Eye (tissue), 1 donor: ENCODE data around the gene ROR1.

Experiments
- DNase-seq: peaks from one replicate; pipeline ENCODE4 v3.0.0-alpha.2; 2015

Gene ROR1

DNA sequence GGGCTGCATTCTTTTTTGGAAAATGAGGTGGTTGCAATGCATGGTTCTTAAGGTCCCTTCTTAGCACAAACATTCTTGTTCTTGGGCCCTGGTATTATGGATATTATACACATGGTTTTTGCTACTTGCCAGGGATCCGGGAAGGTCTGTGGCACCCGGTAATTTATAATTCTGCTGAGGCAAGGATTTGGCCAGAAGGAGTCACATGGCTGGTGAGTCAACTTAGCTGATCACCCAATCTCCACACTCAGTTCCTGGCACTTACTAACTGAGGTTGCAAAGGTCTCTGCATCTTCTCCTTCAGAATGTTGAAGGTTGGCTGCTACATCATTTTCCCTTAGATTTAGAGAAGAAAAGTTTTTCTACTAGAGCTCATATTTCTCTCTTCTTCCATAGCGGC lies 112.5 kb downstream of the ROR1 start:
- no peak for DNase-seq

DNA sequence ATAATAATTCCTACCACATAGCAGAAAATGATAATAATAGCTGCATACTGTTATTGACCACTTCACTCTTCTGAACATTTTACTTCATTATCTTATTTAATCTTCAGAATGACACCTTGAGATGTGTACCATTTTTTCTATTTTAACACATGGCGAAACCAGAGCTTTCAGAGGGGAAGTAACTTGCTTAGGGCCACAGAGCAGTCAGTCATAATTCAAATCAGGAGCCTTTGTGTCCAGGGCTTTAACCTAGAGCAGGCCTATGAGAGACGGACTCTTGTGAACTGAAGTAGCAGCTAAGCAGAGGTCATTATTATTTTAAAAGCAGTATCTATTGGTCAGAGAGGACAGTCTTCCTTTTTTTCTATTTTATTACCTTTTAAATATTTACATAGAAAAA lies 114.0 kb downstream of the ROR1 start:
- no peak for DNase-seq

DNA sequence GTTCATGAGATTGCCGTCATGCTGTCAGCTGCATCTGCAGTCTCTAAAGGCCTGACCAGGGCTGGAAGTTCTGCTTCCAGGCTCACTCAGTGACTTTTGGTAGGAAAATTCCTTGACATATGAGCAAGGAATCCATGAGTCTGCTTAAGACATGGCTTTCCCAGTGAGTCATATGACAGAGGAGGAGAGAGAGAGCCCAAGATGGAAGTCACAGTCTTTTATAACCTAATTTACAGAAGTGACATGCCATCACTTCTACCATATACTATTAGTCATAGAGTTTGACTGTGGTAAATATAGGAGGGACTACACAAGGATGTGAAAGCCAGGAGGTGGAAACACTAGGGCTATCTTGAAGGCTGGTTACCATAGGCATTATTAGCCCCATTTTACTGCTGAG lies 115.2 kb downstream of the ROR1 start:
- DNase-seq, result no peak

DNA sequence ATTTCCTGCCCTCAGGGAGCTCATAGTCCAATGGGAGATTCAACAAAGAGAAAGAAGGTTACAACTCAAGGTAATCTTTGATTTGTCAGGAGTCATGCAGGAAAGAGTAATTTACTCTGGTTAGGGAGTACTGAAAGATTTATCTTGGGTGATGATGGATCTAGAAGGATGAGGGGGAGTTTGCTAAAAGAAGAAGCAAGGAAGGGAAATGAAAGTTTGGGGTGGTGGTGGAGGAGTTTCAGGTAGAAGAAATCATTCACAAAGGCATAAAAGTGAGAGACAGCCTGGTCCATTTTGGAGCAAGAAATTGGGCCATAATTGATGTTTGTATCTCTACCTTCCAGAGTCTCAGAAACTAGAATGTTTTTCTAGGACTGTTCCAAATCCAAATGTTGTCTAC lies 116.7 kb downstream of the ROR1 start:
- DNase-seq, result no peak

DNA sequence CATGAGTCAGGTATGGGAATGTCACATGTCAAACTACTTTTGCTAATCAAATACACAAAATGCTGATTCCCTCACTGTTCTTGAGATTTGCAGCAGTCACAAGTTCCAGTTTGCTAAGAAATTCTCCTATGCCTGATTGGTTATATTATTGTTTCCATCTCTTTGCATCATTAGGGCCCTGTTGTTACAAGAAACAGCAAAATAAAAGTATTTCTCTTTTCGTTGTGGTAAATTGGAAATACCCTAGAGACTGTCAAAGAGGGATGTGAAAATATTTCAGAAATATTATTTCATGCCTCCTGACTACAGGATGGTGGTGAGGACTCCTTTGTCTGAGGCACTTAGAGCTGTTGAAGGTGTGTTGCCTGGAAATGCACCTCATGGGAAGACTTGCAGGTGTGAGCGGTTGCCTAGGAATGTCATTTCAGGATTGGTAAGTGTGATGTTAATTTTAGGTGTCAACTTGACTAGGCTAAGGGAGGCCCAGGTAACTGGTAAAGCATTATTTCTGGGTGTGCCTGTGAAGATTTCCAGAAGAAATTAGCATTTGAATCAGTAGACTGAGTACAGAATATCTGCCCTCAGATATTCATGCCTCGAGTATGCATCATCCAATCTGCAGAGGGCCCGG lies 117.4 kb downstream of the ROR1 start:
- DNase-seq, result no peak

DNA sequence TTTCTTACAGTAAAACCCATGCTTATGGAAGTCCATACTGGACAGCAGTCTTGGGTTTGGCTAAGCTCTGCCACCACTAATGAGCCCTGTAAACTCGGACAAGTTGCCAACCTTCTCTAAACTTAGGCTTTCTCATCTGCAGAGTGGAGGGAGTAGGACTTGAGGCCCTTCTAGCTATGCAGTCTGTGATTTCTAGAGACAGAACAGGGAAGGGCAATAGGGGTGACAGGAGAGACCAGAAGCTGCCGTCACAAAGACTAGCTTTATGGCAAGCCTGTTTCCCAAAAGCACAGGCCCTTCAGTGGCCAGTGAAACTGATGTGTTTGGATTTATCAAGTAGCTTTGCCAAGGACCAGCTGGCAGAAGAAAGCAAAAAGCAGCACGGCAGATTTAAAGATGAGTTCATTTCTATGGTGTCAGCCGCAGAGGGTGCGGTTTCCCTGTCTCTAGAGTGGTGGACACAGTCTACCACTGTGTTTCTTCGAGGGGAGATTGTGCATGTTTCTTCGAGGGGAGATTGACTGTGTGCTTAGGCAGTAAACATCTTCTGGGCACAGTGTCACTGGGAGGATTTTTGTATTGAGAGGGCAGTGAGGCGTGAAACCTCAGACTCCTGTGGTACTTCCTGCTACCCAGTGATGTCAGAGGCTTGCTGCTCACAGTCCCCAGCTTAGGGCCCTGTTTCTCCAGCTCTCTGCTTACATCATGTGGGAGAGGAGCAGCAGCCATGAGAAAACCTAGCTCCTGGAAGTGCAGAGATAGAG lies 119.0 kb downstream of the ROR1 start:
- peak; percentile 84 for DNase-seq

DNA sequence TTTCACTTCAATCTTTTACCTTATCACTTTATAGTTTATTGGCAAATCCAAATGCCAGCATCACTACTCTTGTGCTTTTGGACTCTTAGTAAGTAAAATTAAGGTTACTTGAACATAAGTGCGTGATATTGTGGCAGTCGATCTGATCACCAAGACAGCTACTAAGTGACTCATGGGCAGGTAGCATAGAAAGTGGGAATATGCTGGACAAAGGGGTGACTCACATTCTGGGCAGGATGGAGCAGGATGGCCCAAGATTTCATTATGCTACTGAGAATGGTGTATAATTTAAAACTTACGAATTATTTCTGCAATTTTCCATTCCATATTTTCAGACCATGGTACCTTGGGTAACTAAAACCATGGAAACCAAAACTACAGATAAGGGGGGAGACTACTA lies 120.2 kb downstream of the ROR1 start:
- DNase-seq, result no peak

DNA sequence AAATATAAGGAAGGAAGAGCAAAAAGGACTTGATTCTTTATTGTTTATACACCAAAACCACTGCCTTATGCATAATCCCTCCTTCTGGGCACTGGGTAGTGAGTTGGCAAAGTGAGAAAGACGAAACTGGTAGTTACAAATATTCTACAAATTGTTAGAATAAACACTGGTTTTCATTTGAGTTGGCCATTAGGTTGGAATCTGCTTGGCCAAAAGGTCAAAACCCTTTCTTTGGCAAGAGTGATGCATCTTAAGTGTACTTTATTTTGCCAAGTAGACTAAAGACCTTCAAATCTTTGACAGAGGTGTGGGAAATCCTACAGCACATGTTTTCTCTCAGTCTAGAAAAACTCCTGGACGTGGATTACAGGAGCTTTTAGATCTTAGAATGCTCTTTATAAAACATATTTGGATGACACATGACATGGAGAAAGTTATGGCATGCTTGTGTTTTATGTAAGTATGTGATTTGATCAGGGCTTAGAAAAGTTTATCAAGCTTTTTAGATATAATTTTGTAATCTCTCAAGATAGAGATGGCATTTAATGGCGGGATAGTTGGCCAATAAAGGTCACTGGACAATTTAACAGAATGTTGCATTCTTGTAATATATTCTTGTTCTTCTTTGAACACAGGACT lies 120.9 kb downstream of the ROR1 start:
- no peak for DNase-seq

DNA sequence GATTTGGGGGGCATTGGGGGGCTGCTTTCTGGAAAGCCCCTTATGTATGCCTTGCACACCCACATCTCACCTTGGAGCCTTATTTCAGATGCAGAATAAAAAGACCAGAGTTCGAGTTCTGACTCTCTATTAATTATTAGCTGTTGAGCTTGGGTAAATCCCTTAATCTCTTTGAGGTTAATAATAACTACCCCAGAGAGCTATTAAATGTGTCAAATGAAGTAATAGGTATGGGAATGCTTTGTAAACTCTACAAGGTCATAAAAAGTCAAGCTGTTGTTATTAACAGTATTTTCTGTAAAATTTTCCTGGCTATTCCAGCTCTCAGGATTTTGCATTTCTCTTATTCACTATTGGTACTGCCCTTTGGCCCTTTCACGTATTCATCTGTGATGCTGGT lies 122.9 kb downstream of the ROR1 start:
- no peak for DNase-seq

DNA sequence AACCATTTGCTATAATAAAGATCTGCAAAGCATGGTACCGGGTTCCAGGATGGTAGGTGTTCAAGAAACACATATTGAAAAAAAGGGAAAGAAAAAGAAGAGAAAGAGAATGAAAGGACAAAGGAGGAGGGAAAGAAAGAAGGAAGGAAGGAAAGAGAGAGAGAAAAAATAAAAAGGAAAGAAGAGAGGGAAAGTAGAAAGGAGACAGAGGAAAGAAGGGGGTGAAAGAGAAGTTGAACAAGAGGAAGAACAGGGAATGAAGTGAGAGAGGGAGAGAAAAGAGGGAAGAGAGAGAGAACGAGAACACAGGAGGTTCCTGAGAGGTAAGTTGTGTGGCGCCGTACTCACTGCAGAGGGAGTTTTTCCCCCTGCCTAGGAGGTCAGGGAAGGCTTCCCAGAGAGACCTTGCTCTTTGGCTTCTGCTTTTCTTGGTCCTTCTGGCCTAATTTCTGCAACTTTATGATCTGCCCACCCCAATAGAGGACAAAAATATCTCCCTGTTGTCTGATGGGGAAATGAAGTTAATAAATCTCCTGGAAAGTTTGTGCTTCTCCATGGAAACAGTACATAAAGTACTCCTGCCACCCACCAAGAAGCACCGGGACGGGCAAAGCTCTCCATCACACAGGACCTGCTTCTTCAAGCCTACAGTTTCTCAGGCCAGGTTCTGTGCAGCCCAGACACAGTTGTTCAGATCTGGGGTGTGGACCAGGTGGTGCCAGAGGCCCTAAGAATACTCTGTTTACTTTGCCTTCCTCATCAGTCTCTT lies 124.8 kb downstream of the ROR1 start:
- no peak for DNase-seq

DNA sequence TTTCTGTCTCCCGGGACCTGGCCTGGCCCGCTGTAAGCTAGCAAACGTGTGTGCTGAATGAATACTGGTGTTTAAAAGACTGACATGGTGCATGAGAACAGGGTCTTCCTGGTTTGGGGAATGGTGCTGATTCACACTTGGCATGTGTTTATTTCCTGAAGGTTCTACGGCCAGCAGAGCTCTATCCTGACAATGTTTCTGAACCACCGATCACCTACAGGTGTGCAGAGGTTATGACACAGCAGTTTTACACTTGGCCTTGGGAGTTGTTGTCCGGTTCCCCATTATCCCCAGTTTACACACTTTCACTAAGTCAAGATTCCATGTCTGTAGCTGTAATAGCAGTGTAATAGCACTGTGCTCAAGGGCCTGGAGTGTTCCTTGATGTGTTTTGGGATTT lies 127.3 kb downstream of the ROR1 start:
- DNase-seq, result no peak

DNA sequence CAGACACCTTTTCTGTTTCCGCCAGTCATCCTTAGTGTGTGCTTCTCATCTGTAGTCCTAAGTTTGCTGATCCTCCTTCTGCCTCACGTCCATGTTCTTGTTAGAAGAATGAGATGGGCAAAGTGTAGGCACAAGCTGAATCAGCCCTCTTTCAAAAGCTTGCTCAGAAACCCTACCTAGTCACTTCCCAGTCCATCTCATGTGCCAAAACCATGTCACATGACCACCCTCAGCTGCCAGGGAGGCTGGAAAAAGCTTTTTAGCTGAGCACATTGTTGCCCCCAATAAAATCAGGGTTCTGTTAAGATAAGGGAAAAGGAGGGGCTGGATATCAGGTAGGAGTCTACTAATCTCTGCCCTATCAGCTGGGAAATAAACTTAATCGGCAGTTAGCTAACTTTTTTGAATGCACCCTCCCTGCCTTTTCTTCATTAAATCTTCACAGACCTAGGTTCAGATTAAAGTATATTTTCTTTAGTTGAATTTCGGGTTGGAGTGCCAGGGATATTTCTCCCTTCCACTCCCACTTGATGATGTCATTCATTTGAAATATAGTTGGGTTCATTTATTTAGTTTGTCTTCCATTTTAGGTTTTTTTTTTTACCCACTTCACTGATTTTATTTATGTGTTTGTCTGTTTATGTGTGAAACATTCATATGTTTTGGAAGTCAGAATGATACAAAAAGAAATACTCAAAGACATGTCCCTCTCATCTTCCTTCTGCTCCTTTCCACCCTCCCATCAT lies 129.2 kb downstream of the ROR1 start:
- DNase-seq, result no peak

DNA sequence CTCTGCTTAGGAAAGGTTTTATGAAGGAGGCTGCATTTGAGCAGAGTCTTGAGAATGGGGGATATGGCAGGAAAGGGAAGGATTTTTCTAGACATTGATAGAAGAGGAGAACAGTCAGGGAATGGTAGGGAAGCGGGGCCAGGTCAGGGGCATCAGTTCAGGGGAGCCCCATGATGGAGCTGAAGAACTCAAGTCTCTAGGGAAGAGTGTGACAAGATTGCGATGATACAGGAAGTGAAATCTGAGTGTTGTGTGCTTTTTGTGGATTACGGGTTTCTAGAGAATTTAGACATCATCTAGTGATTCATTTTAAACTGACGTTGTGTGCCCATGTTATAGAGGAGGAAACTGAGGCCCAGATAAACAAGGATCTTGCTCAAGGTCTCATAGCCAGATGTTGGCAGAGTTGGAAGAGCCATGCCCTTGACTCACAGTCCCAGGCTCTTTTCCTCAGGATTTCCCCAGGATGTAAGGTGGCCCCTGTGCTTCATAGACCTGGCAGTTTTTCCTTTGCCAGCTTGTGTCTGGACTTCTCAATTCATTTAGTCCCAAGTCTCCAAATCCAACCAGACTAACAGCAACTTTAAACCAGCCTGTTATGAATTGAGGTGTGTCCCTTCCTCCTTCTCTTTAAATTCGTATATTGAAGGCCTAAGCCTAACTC lies 130.3 kb downstream of the ROR1 start:
- DNase-seq, result no peak

DNA sequence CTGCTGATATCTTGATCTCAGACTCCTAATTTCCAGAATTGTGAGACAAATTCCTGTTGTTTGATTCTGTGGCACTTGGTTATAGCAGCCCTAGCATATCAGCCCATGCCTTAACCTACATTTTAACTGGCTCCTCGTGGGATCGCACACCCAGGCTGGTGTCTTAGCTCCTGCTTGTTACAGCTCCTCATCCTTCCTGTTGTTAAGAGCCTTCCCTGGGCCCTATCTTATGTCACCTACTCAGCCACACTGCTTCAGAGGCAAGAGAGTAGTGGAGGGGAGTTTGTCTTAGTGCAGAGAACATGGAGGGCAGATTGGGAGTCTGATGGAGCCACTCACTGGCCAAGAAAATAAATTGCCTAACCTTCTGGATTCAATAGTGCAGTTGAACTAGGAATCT lies 131.0 kb downstream of the ROR1 start:
- DNase-seq, result no peak

DNA sequence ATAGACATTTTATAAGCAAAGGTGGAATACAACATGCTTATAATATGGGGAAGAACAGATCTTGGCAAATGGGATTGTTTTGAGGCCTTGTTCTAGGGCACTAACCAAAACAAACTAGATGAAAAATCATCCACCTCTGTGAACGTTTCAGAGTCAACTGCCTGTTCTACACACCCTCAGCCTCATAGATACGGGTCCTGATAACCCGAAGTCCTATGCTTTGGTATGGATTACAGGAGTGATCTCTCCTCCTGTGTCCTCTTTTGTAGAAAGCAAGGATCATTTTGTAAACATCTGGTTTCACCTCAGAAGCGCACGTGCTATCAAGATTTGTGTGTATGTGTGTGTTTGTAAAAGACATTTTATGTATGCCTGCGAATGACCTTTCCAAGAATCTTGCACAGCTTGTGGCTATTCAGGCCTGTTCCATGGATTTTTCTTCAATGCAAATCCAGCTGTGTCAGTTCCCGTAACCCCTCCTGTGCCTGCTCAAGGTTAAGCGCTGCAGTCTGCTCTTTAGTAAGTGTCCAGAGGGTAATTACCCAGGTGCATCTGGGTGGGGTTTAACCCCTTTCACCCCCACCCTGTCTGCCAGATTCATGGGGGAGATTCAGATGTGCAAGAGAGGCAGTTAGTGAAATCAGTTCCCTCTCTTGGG lies 132.4 kb downstream of the ROR1 start:
- DNase-seq, result peak; percentile 63

DNA sequence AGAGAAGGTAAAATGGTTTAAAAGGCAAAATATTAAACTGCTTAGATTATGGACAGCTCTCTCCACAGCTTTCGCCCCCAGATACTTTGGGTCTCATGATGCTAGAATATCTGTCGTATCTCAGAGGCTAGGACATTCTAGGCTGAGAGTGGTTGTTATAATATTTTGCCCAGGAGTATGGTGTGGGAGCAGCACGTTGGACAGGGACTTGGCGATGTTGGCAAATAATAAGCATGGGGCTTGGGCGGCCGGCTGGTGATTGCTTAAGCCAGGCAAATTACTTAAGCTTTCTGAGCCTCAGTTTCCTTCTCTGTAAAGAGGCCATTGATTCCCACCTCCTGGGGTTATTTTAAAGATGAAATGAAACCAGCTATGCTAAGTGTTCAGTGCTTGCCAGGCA lies 133.2 kb downstream of the ROR1 start:
- no peak for DNase-seq

DNA sequence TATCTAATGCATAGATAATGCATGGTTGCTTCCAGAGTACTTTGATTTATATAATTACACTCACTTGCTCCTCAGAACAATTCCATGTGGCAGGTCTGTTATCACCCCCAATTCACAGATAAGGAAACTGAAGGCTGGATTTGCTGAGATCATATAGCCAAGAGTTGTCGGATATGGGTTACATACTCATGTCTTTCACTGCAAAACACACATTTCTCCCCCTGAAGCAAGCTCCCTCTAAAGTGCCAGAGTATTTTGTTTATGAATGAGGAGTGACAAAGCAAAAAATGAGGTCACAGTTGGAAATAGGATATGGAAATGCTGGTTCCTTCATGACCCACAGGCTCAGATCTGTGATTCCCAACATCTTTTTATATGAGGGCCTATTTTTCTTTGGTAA lies 134.2 kb downstream of the ROR1 start:
- DNase-seq, result no peak

DNA sequence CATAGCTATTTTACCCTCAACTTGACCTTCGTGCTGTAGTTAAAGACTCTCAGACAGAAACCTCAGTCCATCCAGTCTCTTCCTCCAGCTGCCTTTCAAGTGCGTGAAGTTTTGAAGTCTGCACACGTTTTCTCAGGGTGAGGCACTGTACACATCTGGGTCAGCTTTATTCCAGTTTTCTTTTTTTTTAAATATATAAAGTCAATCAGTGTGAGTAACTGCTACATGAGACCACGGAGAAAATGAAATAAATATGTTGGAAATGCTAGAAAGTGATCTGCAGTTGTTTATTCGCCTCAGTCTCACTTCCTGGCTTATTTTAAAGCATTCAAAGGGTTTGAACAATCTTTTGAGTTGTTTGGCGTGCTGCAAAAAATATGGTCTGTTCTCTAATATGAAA lies 135.7 kb downstream of the ROR1 start:
- DNase-seq, result peak; percentile 34

DNA sequence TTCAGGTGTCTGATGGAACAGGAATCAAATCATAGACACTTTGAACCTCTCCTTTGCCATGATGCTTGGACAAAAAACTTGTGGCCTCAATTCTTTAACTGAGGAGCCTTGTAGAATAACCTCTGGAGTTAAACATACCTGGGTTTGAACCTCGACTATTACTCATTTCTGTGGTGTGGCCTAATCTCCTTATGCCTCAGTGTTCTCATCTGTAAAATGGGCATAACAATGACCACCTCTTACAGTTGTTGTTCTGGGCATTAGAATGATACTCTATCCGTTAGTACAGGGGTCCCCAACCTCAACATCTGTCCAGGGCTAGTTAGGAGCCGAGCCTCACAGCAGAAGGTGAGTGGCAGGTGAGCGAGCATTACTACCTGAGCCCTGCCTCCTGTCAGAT lies 137.2 kb downstream of the ROR1 start:
- no peak for DNase-seq

DNA sequence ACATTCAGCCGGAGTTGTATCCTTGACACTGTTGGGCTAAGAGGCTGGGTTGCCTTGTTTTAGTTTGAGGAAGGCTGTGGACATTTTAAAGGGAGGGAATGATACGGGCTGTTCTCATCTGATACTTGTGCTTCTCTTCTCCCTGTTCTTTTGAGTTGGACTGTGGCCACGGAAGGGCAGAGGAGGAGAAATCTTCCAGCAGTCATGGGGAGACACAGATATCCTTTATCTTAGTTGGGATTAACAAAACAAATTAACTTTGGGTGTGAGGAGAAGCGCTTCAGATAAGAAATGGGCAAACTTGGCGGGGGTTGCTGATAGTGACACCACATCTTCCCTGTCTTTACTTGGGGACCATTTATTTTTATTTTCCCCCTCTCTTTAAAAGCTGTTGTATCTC lies 138.8 kb downstream of the ROR1 start:
- DNase-seq, result no peak

DNA sequence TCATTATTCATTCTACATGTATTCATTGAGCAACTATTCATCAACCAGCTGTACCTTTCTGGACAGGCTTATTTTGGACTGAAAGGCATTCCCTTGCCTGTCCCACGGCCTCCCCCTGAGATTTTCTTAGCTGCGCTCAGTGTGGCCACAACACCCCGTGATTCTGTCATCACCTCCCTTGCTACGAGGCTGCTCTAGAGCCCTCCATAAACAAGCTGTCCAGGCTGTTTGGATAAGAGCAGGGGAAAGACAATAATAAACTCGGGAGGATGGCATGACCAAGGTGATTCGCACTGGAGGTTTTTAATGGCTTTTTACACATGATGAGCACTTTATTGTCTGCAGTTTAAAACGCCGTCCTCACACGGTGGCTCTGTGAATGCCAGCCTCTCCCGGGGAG lies 139.7 kb downstream of the ROR1 start:
- no peak for DNase-seq

DNA sequence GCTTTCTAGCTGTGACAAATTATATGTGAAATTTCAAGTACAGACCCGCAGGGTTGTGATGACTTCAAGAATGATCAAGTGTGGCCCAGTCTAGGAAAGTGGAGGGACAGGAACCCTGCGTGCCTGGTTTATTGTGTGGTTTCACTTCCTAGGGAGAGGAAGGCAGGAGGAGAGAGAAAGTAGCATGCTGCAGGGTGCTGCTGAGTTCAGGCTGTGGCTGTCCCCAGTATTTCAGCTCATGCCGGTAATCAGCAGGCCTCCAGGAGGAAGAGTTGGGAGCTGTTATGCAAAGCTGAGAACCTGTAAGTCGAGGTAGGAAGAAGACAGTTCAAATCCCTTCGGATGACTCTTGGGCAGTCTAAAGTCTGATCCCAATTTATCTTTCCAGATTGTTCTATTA lies 140.4 kb downstream of the ROR1 start:
- DNase-seq, result no peak
